Measurements from ENCODE around the gene SEPTIN5. TPM values are rescaled to one million over a fixed set of nuclear protein-coding genes. Genes with fewer than 3 reads are reported as not detected.
"Not testable (repeated sequence)": the region's sequence is repeated elsewhere in the genome, so short reads cannot be mapped to it uniquely, and the experiment has no call there.

SEPTIN5 gene
- total RNA-seq, 1 donor from 2014 or later: 5.0 TPM

DNA sequence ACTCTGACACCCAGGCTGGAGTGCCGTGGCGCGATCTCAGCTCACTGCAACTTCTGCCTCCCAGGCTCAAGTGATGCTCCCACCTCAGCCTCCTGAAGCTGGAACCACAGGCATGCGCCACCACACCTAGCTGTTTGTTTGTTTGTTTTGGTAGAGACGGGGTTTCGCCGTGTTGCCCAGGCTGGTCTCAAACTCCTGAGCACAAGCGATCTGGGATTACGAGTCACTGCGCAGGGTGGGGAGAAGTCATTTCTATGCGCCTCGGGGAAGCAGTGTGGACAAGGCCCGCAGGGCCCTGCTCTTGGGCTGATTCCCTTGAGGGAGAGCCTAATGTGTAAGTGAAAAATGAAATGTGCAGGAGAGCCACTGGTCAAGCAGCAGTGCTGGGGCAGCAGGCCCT is 19.6 kb upstream of the SEPTIN5 start:
- H3K27ac Mint-ChIP-seq: no peak overlapping the region
- no peaks in the 10 kb centered on the region for H3K27me3 ChIP-seq
- TF ChIP-seq CTCF (IDR thresholded peaks at IDR 0.05) (no peak), EZH2 (IDR thresholded peaks at IDR 0.05) (no peak), EZH2phosphoT487 (IDR thresholded peaks at IDR 0.05) (no peak)
- no peaks in the 10 kb centered on the region for H3K79me2 ChIP-seq (ENCODE audit: low read depth)
- no peak overlapping the region for H3K27ac ChIP-seq
- no peaks in the 10 kb centered on the region for H3K9me3 ChIP-seq (ENCODE audit: low read depth)
- no peak overlapping the region for H3K4me2 ChIP-seq
- H3K9ac ChIP-seq: no peak overlapping the region
- H4K20me1 ChIP-seq (ENCODE audit: low read depth): no peaks in the 10 kb centered on the region
- no peak for DNase-seq (ENCODE audit: low spot score)
- H3K4me1 Mint-ChIP-seq: peaks cover 10% of the 10 kb centered on the region
- no peak overlapping the region for H3K4me3 ChIP-seq
- H3K36me3 ChIP-seq: no peaks in the 10 kb centered on the region
- peaks cover 14% of the 10 kb centered on the region for H3F3A ChIP-seq (ENCODE audit: low read depth)
- no peaks in the 10 kb centered on the region for H3K36me3 Mint-ChIP-seq
- peaks cover 22% of the 10 kb centered on the region for H3K4me1 ChIP-seq
- no peak overlapping the region for H2AFZ ChIP-seq (replicated peaks)
- H3K4me3 Mint-ChIP-seq: no peak overlapping the region
- peaks cover 5% of the 10 kb centered on the region for H3K27me3 Mint-ChIP-seq (ENCODE audit: insufficient read depth, low read depth)
- no peaks in the 10 kb centered on the region for H3K9me3 Mint-ChIP-seq

GRCh38 chr22:19696504-19697276 is 17.6 kb upstream of the SEPTIN5 start:
- H3K27ac ChIP-seq: no peak overlapping the region
- TF ChIP-seq CTCF (IDR thresholded peaks at IDR 0.05): no peak
- no peak for TF ChIP-seq EZH2phosphoT487 (IDR thresholded peaks at IDR 0.05)
- TF ChIP-seq EZH2 (IDR thresholded peaks at IDR 0.05): no peak

DNA sequence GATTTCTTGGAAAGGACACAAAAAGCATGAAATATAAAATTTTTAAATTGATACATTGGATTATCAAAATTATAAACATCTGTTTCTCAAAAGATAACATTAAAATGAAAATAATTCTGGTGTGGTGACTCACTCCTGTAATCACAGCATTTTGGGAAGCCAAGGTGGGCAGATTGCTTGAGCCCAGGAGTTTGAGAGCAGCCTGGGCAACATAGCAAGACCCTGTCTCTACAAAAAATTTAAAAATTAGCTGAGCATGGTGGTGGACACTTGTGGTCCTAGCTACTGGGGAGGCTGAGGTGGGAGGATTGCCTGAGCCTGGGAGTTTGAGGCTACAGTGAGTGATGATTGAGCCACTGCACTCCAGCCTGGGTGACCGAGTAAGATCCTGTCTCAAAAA is 16.4 kb upstream of the SEPTIN5 start:
- not testable (repeated sequence) for H3K4me2 ChIP-seq; H3K4me3 ChIP-seq; H3K4me3 Mint-ChIP-seq; H3K27me3 Mint-ChIP-seq (ENCODE audit: insufficient read depth, low read depth); H3K79me2 ChIP-seq (ENCODE audit: low read depth); H3K4me1 Mint-ChIP-seq; H3K4me1 ChIP-seq; H4K20me1 ChIP-seq (ENCODE audit: low read depth); H3F3A ChIP-seq (ENCODE audit: low read depth); H3K36me3 Mint-ChIP-seq; H3K9me3 ChIP-seq (ENCODE audit: low read depth); H3K27ac Mint-ChIP-seq; DNase-seq (ENCODE audit: low spot score); H2AFZ ChIP-seq (replicated peaks); H3K27me3 ChIP-seq; H3K36me3 ChIP-seq; H3K9ac ChIP-seq; H3K27ac ChIP-seq; H3K9me3 Mint-ChIP-seq

More at GRCh38 chr22:19696504-19697276, 17.6 kb upstream of the SEPTIN5 start:
- no peak overlapping the region for H3K4me2 ChIP-seq
- no peaks in the 10 kb centered on the region for H3K36me3 Mint-ChIP-seq
- H3K27ac Mint-ChIP-seq: no peak overlapping the region
- no peaks in the 10 kb centered on the region for H3K9me3 Mint-ChIP-seq
- no peak overlapping the region for H3K4me3 ChIP-seq
- no peak overlapping the region for H3K4me3 Mint-ChIP-seq
- H3F3A ChIP-seq (ENCODE audit: low read depth): peaks cover 5% of the 10 kb centered on the region
- H3K79me2 ChIP-seq (ENCODE audit: low read depth): no peaks in the 10 kb centered on the region
- no peak for DNase-seq (ENCODE audit: low spot score)
- peaks cover 6% of the 10 kb centered on the region for H3K27me3 Mint-ChIP-seq (ENCODE audit: insufficient read depth, low read depth)
- H4K20me1 ChIP-seq (ENCODE audit: low read depth): no peaks in the 10 kb centered on the region
- peaks cover 4% of the 10 kb centered on the region for H3K4me1 Mint-ChIP-seq
- no peaks in the 10 kb centered on the region for H3K36me3 ChIP-seq
- H3K27me3 ChIP-seq: no peaks in the 10 kb centered on the region
- peaks cover 6% of the 10 kb centered on the region for H3K4me1 ChIP-seq
- no peak overlapping the region for H3K9ac ChIP-seq
- H2AFZ ChIP-seq (replicated peaks): no peak overlapping the region
- H3K9me3 ChIP-seq (ENCODE audit: low read depth): no peaks in the 10 kb centered on the region

DNA sequence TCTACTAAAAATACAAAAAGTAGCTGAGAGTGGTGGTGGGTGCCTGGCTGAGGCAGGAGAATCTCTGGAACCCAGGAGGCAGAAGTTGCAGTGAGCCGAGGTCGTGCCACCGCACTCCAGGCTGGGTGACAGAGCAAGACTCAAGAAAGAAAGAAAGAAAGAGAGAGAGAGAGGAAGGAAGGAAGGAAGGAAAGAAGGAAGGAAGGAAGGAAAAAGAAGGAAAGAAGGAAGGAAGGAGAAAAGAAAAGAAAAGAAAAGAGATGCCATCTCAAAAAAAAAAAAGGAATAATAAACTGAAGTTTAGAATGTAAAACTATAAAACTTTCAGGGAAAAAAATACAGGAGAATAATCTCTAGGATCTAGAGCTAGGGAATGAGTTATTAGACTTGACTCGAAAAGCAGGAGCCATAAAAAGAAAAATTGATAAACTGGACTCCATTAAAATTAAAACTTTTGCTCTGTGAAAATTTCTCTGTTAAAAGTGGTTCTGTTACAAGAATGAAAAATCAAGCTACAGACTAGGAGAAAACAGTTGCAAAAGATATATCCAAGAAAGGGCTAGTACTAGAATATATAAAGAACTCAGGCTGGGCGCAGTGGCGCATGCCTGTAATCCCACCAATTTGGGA is 13.4 kb upstream of the SEPTIN5 start:
- H4K20me1 ChIP-seq (ENCODE audit: low read depth): no peaks in the 10 kb centered on the region
- H3K9me3 ChIP-seq (ENCODE audit: low read depth): no peaks in the 10 kb centered on the region
- Mint-ChIP-seq H3K4me1 (peaks cover 5% of the 10 kb centered on the region), H3K27me3 (ENCODE audit: insufficient read depth, low read depth) (peaks cover 6% of the 10 kb centered on the region), H3K4me3 (no peak overlapping the region), H3K9me3 (no peaks in the 10 kb centered on the region), H3K27ac (no peak overlapping the region), H3K36me3 (no peaks in the 10 kb centered on the region)
- H3K27me3 ChIP-seq: no peaks in the 10 kb centered on the region
- H3K9ac ChIP-seq: no peak overlapping the region
- H3K4me2 ChIP-seq: no peak overlapping the region
- H3F3A ChIP-seq (ENCODE audit: low read depth): peaks cover 2% of the 10 kb centered on the region
- no peaks in the 10 kb centered on the region for H3K4me1 ChIP-seq
- H3K36me3 ChIP-seq: no peaks in the 10 kb centered on the region
- H3K4me3 ChIP-seq: no peak overlapping the region
- H3K79me2 ChIP-seq (ENCODE audit: low read depth): no peaks in the 10 kb centered on the region
- no peak for DNase-seq (ENCODE audit: low spot score)
- H2AFZ ChIP-seq (replicated peaks): no peak overlapping the region
- TF ChIP-seq EZH2 (IDR thresholded peaks at IDR 0.05) (no peak), EZH2phosphoT487 (IDR thresholded peaks at IDR 0.05) (no peak), CTCF (IDR thresholded peaks at IDR 0.05) (no peak)
- H3K27ac ChIP-seq: no peak overlapping the region
